Osteoblast (primary cell): ENCODE measurements around the gene HEYL. TPM values are rescaled to one million over a fixed set of nuclear protein-coding genes. Genes with fewer than 3 reads are reported as not detected.

Experiments used
- DNase-seq: peaks from one replicate; pipeline ENCODE4 v3.0.0; 2011; ENCODE audit warnings: low spot score, mixed read lengths; ENCODE audit not compliant: insufficient read length; ENCODE audit errors: missing footprints
- H2AFZ ChIP-seq: 2 replicates; pipeline ENCODE4 v1.6.0; 2011; ENCODE audit warnings: mild to moderate bottlenecking, low read length
- H3K27ac ChIP-seq: 2 replicates; pipeline ENCODE4 v1.5.1; 2011; ENCODE audit warnings: mild to moderate bottlenecking, low read depth, low read length, moderate library complexity
- H3K27me3 ChIP-seq: 2 replicates; pipeline ENCODE4 v1.6.0; 2012; ENCODE audit warnings: mild to moderate bottlenecking, control low read depth, inconsistent platforms, low read length, moderate library complexity; ENCODE audit not compliant: insufficient read depth
- H3K36me3 ChIP-seq: 2 replicates; pipeline ENCODE4 v1.5.1; 2011; ENCODE audit warnings: mild to moderate bottlenecking, low read length, control low read depth, moderate library complexity; ENCODE audit not compliant: insufficient read depth
- H3K4me1 ChIP-seq: 2 replicates; pipeline ENCODE4 v1.5.1; 2011; ENCODE audit warnings: mild to moderate bottlenecking, low read length, control low read depth, moderate library complexity; ENCODE audit not compliant: insufficient read depth
- H3K4me2 ChIP-seq: 2 replicates; pipeline ENCODE4 v1.6.0; 2011; ENCODE audit warnings: mild to moderate bottlenecking, low read length; ENCODE audit not compliant: insufficient read depth
- H3K4me3 ChIP-seq: fragments of 200-600 bp; sonication (generic); 3 replicates; pipeline ENCODE4 v1.5.1; 2012; ENCODE audit warnings: mild to moderate bottlenecking, low read length, inconsistent platforms; ENCODE audit not compliant: insufficient read depth
- H3K79me2 ChIP-seq: 2 replicates; pipeline ENCODE4 v1.6.0; 2012; ENCODE audit warnings: mild to moderate bottlenecking, low read length, control low read depth, inconsistent platforms; ENCODE audit not compliant: insufficient read depth
- H3K9me3 ChIP-seq: 2 replicates; pipeline ENCODE4 v1.5.1; 2011; ENCODE audit warnings: low read depth, low read length, control low read depth
- H4K20me1 ChIP-seq: 2 replicates; pipeline ENCODE4 v1.6.0; 2012; ENCODE audit warnings: mild to moderate bottlenecking, low read length, control low read depth; ENCODE audit not compliant: insufficient read depth
- total RNA-seq: library from RNA; depleted of rRNA; stranded (reverse); fragments of >200 nt; gene quantifications from 2 replicates; pipeline ENCODE4 v1.2.3, GENCODE V29; 2012
- TF ChIP-seq, protein P1 (sequence below): IDR thresholded peaks from 2 replicates; pipeline ENCODE4 v1.5.1; 2011; ENCODE audit warnings: mild to moderate bottlenecking, low read depth, low read length, moderate library complexity; ENCODE audit errors: extremely low read depth

HEYL gene
- total RNA-seq, 1 donor: under 0.01 TPM

DNA sequence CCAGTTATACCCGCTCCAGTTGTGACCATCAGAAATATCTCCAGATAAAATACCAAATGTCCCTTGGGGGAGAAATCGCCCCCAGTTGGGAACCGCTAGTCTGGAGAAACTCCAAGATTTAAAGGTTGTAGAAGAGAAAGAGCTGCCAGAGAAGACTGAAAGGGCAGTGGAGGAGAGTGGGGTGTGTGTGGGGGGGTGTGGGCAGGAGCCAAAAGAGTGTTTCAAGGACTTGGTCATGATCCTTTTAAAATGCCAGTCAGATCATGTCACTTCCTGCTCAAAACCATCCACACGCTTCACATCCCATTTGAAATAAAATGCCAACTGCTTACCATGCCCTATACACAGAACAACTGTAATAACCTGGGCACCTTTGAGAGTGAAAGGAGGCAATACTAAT is 3.4 kb upstream of the HEYL start:
- peak overlapping the region; percentile 67 for H3K4me2 ChIP-seq
- H3K4me1 ChIP-seq: peaks cover 43% of the 10 kb centered on the region
- TF ChIP-seq, protein P1, sequence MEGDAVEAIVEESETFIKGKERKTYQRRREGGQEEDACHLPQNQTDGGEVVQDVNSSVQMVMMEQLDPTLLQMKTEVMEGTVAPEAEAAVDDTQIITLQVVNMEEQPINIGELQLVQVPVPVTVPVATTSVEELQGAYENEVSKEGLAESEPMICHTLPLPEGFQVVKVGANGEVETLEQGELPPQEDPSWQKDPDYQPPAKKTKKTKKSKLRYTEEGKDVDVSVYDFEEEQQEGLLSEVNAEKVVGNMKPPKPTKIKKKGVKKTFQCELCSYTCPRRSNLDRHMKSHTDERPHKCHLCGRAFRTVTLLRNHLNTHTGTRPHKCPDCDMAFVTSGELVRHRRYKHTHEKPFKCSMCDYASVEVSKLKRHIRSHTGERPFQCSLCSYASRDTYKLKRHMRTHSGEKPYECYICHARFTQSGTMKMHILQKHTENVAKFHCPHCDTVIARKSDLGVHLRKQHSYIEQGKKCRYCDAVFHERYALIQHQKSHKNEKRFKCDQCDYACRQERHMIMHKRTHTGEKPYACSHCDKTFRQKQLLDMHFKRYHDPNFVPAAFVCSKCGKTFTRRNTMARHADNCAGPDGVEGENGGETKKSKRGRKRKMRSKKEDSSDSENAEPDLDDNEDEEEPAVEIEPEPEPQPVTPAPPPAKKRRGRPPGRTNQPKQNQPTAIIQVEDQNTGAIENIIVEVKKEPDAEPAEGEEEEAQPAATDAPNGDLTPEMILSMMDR: no peak
- no peak overlapping the region for H3K4me3 ChIP-seq
- no peaks in the 10 kb centered on the region for H3K79me2 ChIP-seq
- H3K9me3 ChIP-seq: no peaks in the 10 kb centered on the region
- H3K27me3 ChIP-seq: no peaks in the 10 kb centered on the region
- peak overlapping the region; percentile 13 for H2AFZ ChIP-seq
- H3K27ac ChIP-seq: peak overlapping the region; percentile 66
- H3K36me3 ChIP-seq: no peaks in the 10 kb centered on the region
- peak; percentile 96 for DNase-seq
- H4K20me1 ChIP-seq: no peaks in the 10 kb centered on the region

DNA sequence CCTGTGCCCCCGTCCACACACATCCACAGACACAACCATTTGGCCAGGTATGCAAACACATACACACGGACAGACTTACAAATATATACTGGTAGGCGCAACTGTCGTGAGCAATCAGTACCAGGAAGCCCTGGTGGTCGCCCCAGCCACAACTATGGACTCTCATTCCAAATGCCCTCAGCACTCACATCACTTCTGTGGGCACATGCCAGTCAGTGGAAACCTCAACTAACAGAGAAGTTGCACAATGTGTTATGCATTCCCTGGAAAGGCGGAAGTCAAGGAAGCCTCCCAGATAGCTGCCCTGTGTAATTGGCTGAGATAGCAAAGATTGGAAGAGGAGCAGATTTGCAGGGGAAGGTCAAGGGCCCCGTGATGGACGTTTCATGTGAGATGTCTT is 1.4 kb upstream of the HEYL start:
- Histone ChIP-seq H3K79me2 (no peaks in the 10 kb centered on the region), H3K36me3 (no peaks in the 10 kb centered on the region), H3K27ac (no peak overlapping the region), H3K4me2 (no peak overlapping the region), H3K27me3 (no peaks in the 10 kb centered on the region), H3K9me3 (no peaks in the 10 kb centered on the region), H3K4me1 (peaks cover 29% of the 10 kb centered on the region), H4K20me1 (no peaks in the 10 kb centered on the region), H3K4me3 (no peak overlapping the region), H2AFZ (no peak overlapping the region)
- DNase-seq: peak; percentile 70
- TF ChIP-seq, protein P1: no peak

DNA sequence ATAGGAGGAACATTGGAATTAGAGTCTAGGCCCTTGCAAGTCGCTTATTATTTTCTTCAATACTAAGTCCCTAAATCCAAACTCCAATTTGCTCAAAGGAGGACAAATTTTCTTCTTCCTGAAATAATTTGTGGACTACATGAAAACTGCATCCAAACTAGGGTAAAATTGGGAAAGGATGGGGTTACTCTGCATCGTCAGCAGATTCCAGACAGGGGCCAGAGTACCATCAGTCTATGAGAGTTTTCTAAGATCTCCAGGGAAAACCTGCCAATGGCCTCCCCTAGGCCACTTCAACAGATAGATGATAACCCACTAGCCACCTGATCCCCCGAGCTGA is 508 bp downstream of the HEYL start:
- Histone ChIP-seq H3K27me3 (no peaks in the 10 kb centered on the region), H3K4me2 (peak overlapping the region; percentile 56), H3K36me3 (no peaks in the 10 kb centered on the region), H3K27ac (no peak overlapping the region), H3K79me2 (no peaks in the 10 kb centered on the region), H3K4me1 (peaks cover 38% of the 10 kb centered on the region), H2AFZ (no peak overlapping the region), H3K9me3 (no peaks in the 10 kb centered on the region), H4K20me1 (no peaks in the 10 kb centered on the region), H3K4me3 (peak overlapping the region; percentile 70)
- no peak for DNase-seq
- TF ChIP-seq, protein P1: no peak

DNA sequence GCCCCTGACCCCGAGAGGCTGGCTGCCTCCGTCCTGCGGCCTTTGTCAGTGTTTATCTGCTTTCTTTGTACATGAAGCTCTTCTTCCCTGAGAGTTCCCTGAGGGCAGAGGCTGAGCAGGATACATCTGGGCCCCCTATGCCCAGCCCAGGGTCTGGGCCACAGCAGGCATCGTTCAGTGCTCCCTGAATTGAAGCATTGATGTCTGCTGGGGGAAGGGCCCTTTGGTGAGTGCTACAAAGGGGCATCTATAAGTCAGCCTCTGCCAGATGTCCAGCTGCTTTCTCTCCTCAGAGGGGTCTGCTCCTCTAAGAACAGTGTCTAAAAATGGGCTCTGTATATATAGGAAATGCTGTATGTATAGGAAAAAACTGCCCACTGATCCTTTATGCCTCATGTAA is 2.1 kb downstream of the HEYL start:
- H3K27ac ChIP-seq: no peak overlapping the region
- H3K4me1 ChIP-seq: peaks cover 30% of the 10 kb centered on the region
- H3K79me2 ChIP-seq: no peaks in the 10 kb centered on the region
- DNase-seq: peak; percentile 55
- no peaks in the 10 kb centered on the region for H3K36me3 ChIP-seq
- peaks cover 5% of the 10 kb centered on the region for H3K27me3 ChIP-seq
- H3K4me2 ChIP-seq: no peak overlapping the region
- H2AFZ ChIP-seq: no peak overlapping the region
- TF ChIP-seq, protein P1: no peak
- no peaks in the 10 kb centered on the region for H3K9me3 ChIP-seq
- no peak overlapping the region for H3K4me3 ChIP-seq
- H4K20me1 ChIP-seq: no peaks in the 10 kb centered on the region
